ENCODE data around the gene EXOSC7.

The EXOSC7 gene

GRCh38 chr3:45035441-45036301, 59.6 kb downstream of the EXOSC7 start:
- no peak for DNase-seq (ENCODE audit: low read depth)
- H3K4me3 ChIP-seq (ENCODE audit: low read depth, low read length): no peak overlapping the region
- TF ChIP-seq CTCF (IDR thresholded peaks at IDR 0.05; ENCODE audit: low read depth, low read length, missing control alignments): no peak

- TF ChIP-seq CTCF (IDR thresholded peaks at IDR 0.05; ENCODE audit: low read depth, low read length, missing control alignments): peak; percentile 95
- peak; percentile 80 for DNase-seq (ENCODE audit: low read depth)
- H3K4me3 ChIP-seq (ENCODE audit: low read depth, low read length): no peak overlapping the region
These were observed 61.8 kb downstream of the EXOSC7 start for GRCh38 chr3:45037720-45038455.

GRCh38 chr3:45041666-45042065, 65.6 kb downstream of the EXOSC7 start:
- DNase-seq (ENCODE audit: low read depth): no peak

DNA sequence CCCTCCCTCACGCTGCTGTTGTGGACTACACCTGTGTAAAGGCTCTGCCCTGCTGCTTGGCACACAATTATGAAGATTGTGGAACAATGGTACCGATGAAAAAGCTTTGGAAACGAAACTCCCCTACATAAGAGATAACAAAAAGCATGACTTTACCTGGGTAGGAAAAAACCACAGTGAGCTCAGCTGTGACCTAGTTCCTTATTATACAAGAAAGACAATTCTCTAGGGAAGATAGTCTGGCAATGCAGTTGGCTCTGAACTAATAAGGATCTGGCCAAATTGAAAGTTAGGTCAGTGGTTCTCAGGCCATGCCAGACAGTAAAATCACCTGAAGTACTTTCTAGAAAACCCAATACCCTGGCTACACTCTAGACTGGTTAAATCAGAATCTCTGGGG, 66.1 kb downstream of the EXOSC7 start:
- TF ChIP-seq CTCF (IDR thresholded peaks at IDR 0.05; ENCODE audit: low read depth, low read length, missing control alignments): no peak
- no peak overlapping the region for H3K4me3 ChIP-seq (ENCODE audit: low read depth, low read length)
- DNase-seq (ENCODE audit: low read depth): no peak

More at GRCh38 chr3:45041666-45042065, 65.6 kb downstream of the EXOSC7 start:
- TF ChIP-seq CTCF (IDR thresholded peaks at IDR 0.05; ENCODE audit: low read depth, low read length, missing control alignments): no peak
- no peak overlapping the region for H3K4me3 ChIP-seq (ENCODE audit: low read depth, low read length)

DNA sequence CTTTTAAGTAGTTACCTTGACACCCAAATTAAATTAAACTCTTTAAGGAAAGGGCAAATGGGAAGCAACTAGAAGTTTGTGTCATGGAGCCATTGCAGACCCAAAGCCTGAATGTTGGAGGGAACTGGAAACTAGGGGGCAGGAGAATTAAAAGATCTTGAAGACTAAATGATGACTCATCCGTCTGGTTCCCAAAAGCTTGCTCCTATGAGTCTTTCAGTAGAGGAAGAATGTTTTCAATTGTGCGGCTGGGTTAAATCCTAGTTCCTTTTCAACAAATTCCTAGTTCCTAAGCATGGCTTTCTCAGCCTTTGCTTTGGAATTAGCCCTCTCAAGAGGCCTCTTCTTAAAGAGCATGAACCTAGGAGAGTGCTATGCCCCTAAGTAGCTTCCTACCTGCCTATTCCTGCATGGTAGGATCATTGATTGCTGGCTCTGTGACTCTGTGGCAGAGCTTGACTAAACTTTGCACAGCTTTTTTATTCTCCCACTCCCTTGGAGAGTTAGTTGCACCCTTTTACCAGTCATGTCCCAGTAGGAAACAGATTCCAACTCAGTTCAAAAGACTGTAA, 67.8 kb downstream of the EXOSC7 start:
- no peak for DNase-seq (ENCODE audit: low read depth)
- no peak overlapping the region for H3K4me3 ChIP-seq (ENCODE audit: low read depth, low read length)
- no peak for TF ChIP-seq CTCF (IDR thresholded peaks at IDR 0.05; ENCODE audit: low read depth, low read length, missing control alignments)

GRCh38 chr3:45048244-45048643, 72.2 kb downstream of the EXOSC7 start:
- DNase-seq (ENCODE audit: low read depth): no peak
- no peak overlapping the region for H3K4me3 ChIP-seq (ENCODE audit: low read depth, low read length)
- TF ChIP-seq CTCF (IDR thresholded peaks at IDR 0.05; ENCODE audit: low read depth, low read length, missing control alignments): no peak

Data from GM12864 (cell line).